ENCODE data around the gene WFDC8. TPM values are rescaled to one million over a fixed set of nuclear protein-coding genes. Genes with fewer than 3 reads are reported as not detected.

The WFDC8 gene
- polyA plus RNA-seq, 1 donor from 2014 or later = not detected

DNA sequence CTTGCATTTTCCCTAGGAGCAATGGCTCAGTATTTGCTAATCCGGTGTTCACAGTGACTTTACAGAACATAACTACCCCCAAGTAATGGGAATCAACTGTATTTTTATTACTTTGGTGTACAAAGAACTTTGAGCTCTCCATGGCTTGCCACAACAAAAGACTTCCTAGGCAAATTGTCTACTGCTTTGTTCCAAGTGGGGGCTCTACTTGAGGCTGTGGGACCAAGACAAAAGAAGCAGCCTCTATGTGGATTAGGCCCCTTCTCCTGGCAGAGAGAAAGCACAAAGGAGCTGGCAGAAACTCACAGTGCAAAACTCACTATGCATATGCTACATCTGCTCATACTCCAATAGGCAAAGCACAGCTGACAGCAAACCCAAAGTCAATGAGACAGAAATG lies 853 bp downstream of the WFDC8 start:
- Histone ChIP-seq H3K9me2 (ENCODE audit: insufficient read depth, low read length) (no peaks in the 10 kb centered on the region), H3K4me3 (ENCODE audit: low read length) (no peak overlapping the region), H2AFZ (ENCODE audit: low read depth, low read length) (no peak overlapping the region), H3K27me3 (ENCODE audit: insufficient read depth, low read depth, low read length) (no peaks in the 10 kb centered on the region), H3K4me2 (ENCODE audit: low read length) (no peak overlapping the region), H3F3A (ENCODE audit: insufficient read depth, low read length, poor library complexity, severe bottlenecking) (no peaks in the 10 kb centered on the region), H4K20me1 (ENCODE audit: insufficient read depth) (no peaks in the 10 kb centered on the region), H3K36me3 (ENCODE audit: insufficient read depth, low read length) (no peaks in the 10 kb centered on the region), H3K27ac (ENCODE audit: low read length) (no peak overlapping the region), H3K9me3 (ENCODE audit: low read length) (no peaks in the 10 kb centered on the region), H3K9ac (ENCODE audit: low read length) (no peak overlapping the region), H3K79me2 (replicated peaks; ENCODE audit: insufficient read depth, low read length) (no peaks in the 10 kb centered on the region)
- TF ChIP-seq POLR2AphosphoS5 (IDR thresholded peaks at IDR 0.05) (no peak), TAF1 (IDR thresholded peaks at IDR 0.05; ENCODE audit: low read depth) (no peak), SMC3 (conservative IDR thresholded peaks at IDR 0.05; ENCODE audit: poor library complexity) (no peak), EP300 (conservative IDR thresholded peaks at IDR 0.05; ENCODE audit: poor library complexity, severe bottlenecking) (no peak), RAD21 (conservative IDR thresholded peaks at IDR 0.05) (no peak)
- TF ChIP-seq, protein P1, sequence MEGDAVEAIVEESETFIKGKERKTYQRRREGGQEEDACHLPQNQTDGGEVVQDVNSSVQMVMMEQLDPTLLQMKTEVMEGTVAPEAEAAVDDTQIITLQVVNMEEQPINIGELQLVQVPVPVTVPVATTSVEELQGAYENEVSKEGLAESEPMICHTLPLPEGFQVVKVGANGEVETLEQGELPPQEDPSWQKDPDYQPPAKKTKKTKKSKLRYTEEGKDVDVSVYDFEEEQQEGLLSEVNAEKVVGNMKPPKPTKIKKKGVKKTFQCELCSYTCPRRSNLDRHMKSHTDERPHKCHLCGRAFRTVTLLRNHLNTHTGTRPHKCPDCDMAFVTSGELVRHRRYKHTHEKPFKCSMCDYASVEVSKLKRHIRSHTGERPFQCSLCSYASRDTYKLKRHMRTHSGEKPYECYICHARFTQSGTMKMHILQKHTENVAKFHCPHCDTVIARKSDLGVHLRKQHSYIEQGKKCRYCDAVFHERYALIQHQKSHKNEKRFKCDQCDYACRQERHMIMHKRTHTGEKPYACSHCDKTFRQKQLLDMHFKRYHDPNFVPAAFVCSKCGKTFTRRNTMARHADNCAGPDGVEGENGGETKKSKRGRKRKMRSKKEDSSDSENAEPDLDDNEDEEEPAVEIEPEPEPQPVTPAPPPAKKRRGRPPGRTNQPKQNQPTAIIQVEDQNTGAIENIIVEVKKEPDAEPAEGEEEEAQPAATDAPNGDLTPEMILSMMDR (IDR thresholded peaks at IDR 0.05; ENCODE audit: poor library complexity, severe bottlenecking) = no peak
- TF ChIP-seq, protein P2, sequence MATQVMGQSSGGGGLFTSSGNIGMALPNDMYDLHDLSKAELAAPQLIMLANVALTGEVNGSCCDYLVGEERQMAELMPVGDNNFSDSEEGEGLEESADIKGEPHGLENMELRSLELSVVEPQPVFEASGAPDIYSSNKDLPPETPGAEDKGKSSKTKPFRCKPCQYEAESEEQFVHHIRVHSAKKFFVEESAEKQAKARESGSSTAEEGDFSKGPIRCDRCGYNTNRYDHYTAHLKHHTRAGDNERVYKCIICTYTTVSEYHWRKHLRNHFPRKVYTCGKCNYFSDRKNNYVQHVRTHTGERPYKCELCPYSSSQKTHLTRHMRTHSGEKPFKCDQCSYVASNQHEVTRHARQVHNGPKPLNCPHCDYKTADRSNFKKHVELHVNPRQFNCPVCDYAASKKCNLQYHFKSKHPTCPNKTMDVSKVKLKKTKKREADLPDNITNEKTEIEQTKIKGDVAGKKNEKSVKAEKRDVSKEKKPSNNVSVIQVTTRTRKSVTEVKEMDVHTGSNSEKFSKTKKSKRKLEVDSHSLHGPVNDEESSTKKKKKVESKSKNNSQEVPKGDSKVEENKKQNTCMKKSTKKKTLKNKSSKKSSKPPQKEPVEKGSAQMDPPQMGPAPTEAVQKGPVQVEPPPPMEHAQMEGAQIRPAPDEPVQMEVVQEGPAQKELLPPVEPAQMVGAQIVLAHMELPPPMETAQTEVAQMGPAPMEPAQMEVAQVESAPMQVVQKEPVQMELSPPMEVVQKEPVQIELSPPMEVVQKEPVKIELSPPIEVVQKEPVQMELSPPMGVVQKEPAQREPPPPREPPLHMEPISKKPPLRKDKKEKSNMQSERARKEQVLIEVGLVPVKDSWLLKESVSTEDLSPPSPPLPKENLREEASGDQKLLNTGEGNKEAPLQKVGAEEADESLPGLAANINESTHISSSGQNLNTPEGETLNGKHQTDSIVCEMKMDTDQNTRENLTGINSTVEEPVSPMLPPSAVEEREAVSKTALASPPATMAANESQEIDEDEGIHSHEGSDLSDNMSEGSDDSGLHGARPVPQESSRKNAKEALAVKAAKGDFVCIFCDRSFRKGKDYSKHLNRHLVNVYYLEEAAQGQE (IDR thresholded peaks at IDR 0.05; ENCODE audit: borderline replicate concordance) = no peak

DNA sequence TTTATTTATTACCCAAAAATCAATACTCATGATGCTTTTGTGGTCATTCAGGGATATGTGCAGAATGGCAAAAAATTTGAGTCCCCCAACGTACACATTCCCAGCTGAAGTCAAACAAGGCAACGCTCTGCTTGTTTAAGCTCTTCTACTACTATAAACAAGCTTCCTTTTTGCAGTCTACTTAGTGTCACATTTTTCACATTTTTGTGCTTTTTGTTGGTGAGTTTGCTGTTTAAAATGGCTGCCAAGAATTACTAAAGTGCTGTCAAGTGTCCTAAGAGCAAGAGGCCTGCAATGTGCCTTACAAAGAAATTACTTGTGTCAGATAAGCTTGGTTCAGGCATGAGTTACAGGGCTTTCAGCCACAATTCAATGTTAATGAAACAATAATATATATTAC lies 2.1 kb downstream of the WFDC8 start:
- no peaks in the 10 kb centered on the region for H4K20me1 ChIP-seq (ENCODE audit: insufficient read depth)
- H3K4me2 ChIP-seq (ENCODE audit: low read length) = no peak overlapping the region
- H3K9me3 ChIP-seq (ENCODE audit: low read length) = no peaks in the 10 kb centered on the region
- no peak overlapping the region for H2AFZ ChIP-seq (ENCODE audit: low read depth, low read length)
- no peaks in the 10 kb centered on the region for H3K36me3 ChIP-seq (ENCODE audit: insufficient read depth, low read length)
- no peak overlapping the region for H3K9ac ChIP-seq (ENCODE audit: low read length)
- H3K79me2 ChIP-seq (replicated peaks; ENCODE audit: insufficient read depth, low read length) = no peaks in the 10 kb centered on the region
- TF ChIP-seq TAF1 (IDR thresholded peaks at IDR 0.05; ENCODE audit: low read depth) = no peak
- no peak for TF ChIP-seq RAD21 (conservative IDR thresholded peaks at IDR 0.05)
- no peak for TF ChIP-seq EZH2 (IDR thresholded peaks at IDR 0.05; ENCODE audit: borderline replicate concordance, insufficient read depth, low read length, poor library complexity, severe bottlenecking)
- TF ChIP-seq, protein P2 (IDR thresholded peaks at IDR 0.05; ENCODE audit: borderline replicate concordance) = no peak
- TF ChIP-seq MXI1 (conservative IDR thresholded peaks at IDR 0.05; ENCODE audit: poor library complexity, severe bottlenecking) = no peak
- no peak for TF ChIP-seq EP300 (conservative IDR thresholded peaks at IDR 0.05; ENCODE audit: poor library complexity, severe bottlenecking)
- TF ChIP-seq POLR2AphosphoS5 (IDR thresholded peaks at IDR 0.05) = no peak
- H3F3A ChIP-seq (ENCODE audit: insufficient read depth, low read length, poor library complexity, severe bottlenecking) = no peaks in the 10 kb centered on the region
- H3K9me2 ChIP-seq (ENCODE audit: insufficient read depth, low read length) = no peaks in the 10 kb centered on the region
- H3K4me3 ChIP-seq (ENCODE audit: low read length) = no peak overlapping the region
- H3K27ac ChIP-seq (ENCODE audit: low read length) = no peak overlapping the region
- no peaks in the 10 kb centered on the region for H3K27me3 ChIP-seq (ENCODE audit: insufficient read depth, low read depth, low read length)

Measured in neural cell (in vitro differentiated cells).